Gastrocnemius medialis (tissue), 4 donors: Measurements from ENCODE around the gene ST6GALNAC3.

Experiments
- POLR2A ChIP-seq, 2 donors: fragments of 450-650 bp; IDR thresholded peaks; one replicate each; pipeline ENCODE4 v1.6.1; 2017; ENCODE audit warnings: antibody characterized with exemption in 2 of 2, mild to moderate bottlenecking in 2 of 2, moderate library complexity in 2 of 2
- TF ChIP-seq, protein P1 (sequence below), 5 experiments: fragments of 450-650 bp in 3 of 5; fragments of 200-600 bp in 2 of 5; sonication (generic) in 2 of 5; IDR thresholded peaks in 4 of 5; conservative IDR thresholded peaks in 1 of 5; 1 replicate in 4 of 5; 2 replicates in 1 of 5; pipeline ENCODE4 v1.5.1; 2016 to 2019; ENCODE audit warnings: antibody characterized with exemption in 5 of 5, mild to moderate bottlenecking in 3 of 5, moderate library complexity in 3 of 5

- TF ChIP-seq, protein P1, sequence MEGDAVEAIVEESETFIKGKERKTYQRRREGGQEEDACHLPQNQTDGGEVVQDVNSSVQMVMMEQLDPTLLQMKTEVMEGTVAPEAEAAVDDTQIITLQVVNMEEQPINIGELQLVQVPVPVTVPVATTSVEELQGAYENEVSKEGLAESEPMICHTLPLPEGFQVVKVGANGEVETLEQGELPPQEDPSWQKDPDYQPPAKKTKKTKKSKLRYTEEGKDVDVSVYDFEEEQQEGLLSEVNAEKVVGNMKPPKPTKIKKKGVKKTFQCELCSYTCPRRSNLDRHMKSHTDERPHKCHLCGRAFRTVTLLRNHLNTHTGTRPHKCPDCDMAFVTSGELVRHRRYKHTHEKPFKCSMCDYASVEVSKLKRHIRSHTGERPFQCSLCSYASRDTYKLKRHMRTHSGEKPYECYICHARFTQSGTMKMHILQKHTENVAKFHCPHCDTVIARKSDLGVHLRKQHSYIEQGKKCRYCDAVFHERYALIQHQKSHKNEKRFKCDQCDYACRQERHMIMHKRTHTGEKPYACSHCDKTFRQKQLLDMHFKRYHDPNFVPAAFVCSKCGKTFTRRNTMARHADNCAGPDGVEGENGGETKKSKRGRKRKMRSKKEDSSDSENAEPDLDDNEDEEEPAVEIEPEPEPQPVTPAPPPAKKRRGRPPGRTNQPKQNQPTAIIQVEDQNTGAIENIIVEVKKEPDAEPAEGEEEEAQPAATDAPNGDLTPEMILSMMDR (IDR thresholded peaks at IDR 0.05 in 4 of 5, conservative IDR thresholded peaks at IDR 0.05 in 1 of 5) = no peak
- no peak for TF ChIP-seq POLR2A (IDR thresholded peaks at IDR 0.05)
These were observed 224.5 kb downstream of the ST6GALNAC3 start for GRCh38 chr1:76299036-76299435.
